GM12878 (cell line): ENCODE measurements around the gene TEKT4.
"Not testable (repeated sequence)": the region's sequence is repeated elsewhere in the genome, so short reads cannot be mapped to it uniquely, and the experiment has no call there.

ENCODE experiments used
- BACH1 ChIP-seq: fragments of 450-650 bp; IDR thresholded peaks from 2 replicates; pipeline ENCODE4 v1.6.1; 2017; ENCODE audit warnings: mild to moderate bottlenecking, borderline replicate concordance
- BCL11A ChIP-seq: IDR thresholded peaks from 2 replicates; pipeline ENCODE4 v1.6.1; 2011; ENCODE audit warnings: low read depth, low read length
- CBFB ChIP-seq: IDR thresholded peaks from 2 replicates; pipeline ENCODE4 v1.6.1; 2016; ENCODE audit warnings: antibody characterized with exemption, low read depth
- EED ChIP-seq: sonication (generic); IDR thresholded peaks from 2 replicates; pipeline ENCODE4 v1.6.1; 2016; ENCODE audit warnings: antibody characterized with exemption, low read depth
- NFXL1 ChIP-seq: fragments of 450-650 bp; IDR thresholded peaks from 2 replicates; pipeline ENCODE4 v1.6.1; 2017; ENCODE audit warnings: antibody characterized with exemption, mild to moderate bottlenecking, borderline replicate concordance
- RBBP5 ChIP-seq: fragments of 200-600 bp; sonication (generic); conservative IDR thresholded peaks from 2 replicates; pipeline ENCODE4 v1.6.1; 2016
- TBL1XR1 ChIP-seq: IDR thresholded peaks from 2 replicates; pipeline ENCODE4 v1.6.1; 2012; ENCODE audit warnings: low read depth, low read length, improper control_type of control experiment
- YY1 ChIP-seq: IDR thresholded peaks from 2 replicates; pipeline ENCODE4 v1.6.1; 2011; ENCODE audit warnings: low read depth, mild to moderate bottlenecking, low read length
- ZZZ3 ChIP-seq: IDR thresholded peaks from 2 replicates; pipeline ENCODE4 v1.6.1; 2011; ENCODE audit warnings: low read depth; ENCODE audit not compliant: control insufficient read depth, insufficient read length
- TF ChIP-seq, protein P1 (sequence below), 3 experiments: IDR thresholded peaks in 2 of 3; conservative IDR thresholded peaks in 1 of 3; 2 replicates each; pipeline ENCODE4 v1.5.1; 2011; ENCODE audit warnings: low read depth in 3 of 3, low read length in 3 of 3, mild to moderate bottlenecking in 3 of 3, control low read depth in 2 of 3, moderate library complexity in 2 of 3, inconsistent platforms in 1 of 3, mixed read lengths in 1 of 3; ENCODE audit not compliant: control insufficient read depth in 2 of 3, insufficient read depth in 1 of 3; ENCODE audit errors: extremely low read depth in 1 of 3
- TF ChIP-seq, protein P2 (sequence below): IDR thresholded peaks from 2 replicates; pipeline ENCODE4 v1.6.1; 2012; ENCODE audit warnings: mild to moderate bottlenecking, low read depth, low read length
- TF ChIP-seq, protein P3 (sequence below): fragments of 450-650 bp; IDR thresholded peaks from 2 replicates; pipeline ENCODE4 v1.6.1; 2016; ENCODE audit warnings: mild to moderate bottlenecking, moderate library complexity, borderline replicate concordance

DNA sequence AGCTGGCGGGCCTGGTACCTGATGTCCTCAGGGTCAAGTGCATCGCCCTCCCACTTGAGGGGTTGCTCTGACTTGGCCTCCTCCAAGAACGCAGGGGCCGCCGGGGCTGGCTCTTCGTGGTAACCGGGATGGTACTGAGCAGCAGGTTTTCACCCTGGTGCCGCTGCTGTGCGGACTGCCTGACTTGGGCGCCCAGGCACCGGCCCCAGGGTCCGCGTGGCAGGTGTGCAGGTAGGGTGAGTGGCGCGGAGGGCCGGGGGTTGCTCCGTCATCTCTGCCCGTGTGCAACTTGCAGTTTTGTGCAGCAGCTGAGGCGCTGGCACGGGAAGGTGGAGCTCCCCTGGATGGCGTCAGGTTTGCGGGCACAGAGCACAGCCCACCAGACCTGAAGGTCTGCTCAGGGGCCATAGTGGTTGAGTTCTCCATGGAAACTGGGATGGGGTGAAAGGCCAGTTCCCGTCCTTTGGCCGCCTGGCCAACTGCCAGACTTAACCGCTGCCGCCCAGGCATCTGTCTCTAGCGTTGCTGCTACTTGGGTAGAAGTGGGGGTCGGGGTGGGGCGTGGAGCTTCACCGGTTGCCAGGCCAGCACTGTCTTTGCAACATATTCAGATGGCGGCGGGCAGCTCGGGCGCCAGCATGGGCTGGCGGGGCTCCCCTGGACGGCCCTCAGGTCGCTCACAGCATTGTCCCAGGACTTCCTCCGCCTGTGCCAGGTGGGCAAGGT is 12.9 kb upstream of the TEKT4 start:
- not testable (repeated sequence) for TF ChIP-seq CBFB, RBBP5, NFXL1, BACH1, BCL11A, YY1, TBL1XR1, ZZZ3, EED
- TF ChIP-seq, protein P1, sequence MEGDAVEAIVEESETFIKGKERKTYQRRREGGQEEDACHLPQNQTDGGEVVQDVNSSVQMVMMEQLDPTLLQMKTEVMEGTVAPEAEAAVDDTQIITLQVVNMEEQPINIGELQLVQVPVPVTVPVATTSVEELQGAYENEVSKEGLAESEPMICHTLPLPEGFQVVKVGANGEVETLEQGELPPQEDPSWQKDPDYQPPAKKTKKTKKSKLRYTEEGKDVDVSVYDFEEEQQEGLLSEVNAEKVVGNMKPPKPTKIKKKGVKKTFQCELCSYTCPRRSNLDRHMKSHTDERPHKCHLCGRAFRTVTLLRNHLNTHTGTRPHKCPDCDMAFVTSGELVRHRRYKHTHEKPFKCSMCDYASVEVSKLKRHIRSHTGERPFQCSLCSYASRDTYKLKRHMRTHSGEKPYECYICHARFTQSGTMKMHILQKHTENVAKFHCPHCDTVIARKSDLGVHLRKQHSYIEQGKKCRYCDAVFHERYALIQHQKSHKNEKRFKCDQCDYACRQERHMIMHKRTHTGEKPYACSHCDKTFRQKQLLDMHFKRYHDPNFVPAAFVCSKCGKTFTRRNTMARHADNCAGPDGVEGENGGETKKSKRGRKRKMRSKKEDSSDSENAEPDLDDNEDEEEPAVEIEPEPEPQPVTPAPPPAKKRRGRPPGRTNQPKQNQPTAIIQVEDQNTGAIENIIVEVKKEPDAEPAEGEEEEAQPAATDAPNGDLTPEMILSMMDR (IDR thresholded peaks at IDR 0.05 in 2 of 3, conservative IDR thresholded peaks at IDR 0.05 in 1 of 3; ENCODE audit: control insufficient read depth in 2 of 3, extremely low read depth in 1 of 3, insufficient read depth in 1 of 3, low read depth in 3 of 3, low read length in 3 of 3): not testable (repeated sequence)
- TF ChIP-seq, protein P2, sequence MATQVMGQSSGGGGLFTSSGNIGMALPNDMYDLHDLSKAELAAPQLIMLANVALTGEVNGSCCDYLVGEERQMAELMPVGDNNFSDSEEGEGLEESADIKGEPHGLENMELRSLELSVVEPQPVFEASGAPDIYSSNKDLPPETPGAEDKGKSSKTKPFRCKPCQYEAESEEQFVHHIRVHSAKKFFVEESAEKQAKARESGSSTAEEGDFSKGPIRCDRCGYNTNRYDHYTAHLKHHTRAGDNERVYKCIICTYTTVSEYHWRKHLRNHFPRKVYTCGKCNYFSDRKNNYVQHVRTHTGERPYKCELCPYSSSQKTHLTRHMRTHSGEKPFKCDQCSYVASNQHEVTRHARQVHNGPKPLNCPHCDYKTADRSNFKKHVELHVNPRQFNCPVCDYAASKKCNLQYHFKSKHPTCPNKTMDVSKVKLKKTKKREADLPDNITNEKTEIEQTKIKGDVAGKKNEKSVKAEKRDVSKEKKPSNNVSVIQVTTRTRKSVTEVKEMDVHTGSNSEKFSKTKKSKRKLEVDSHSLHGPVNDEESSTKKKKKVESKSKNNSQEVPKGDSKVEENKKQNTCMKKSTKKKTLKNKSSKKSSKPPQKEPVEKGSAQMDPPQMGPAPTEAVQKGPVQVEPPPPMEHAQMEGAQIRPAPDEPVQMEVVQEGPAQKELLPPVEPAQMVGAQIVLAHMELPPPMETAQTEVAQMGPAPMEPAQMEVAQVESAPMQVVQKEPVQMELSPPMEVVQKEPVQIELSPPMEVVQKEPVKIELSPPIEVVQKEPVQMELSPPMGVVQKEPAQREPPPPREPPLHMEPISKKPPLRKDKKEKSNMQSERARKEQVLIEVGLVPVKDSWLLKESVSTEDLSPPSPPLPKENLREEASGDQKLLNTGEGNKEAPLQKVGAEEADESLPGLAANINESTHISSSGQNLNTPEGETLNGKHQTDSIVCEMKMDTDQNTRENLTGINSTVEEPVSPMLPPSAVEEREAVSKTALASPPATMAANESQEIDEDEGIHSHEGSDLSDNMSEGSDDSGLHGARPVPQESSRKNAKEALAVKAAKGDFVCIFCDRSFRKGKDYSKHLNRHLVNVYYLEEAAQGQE: not testable (repeated sequence)
- TF ChIP-seq, protein P3, sequence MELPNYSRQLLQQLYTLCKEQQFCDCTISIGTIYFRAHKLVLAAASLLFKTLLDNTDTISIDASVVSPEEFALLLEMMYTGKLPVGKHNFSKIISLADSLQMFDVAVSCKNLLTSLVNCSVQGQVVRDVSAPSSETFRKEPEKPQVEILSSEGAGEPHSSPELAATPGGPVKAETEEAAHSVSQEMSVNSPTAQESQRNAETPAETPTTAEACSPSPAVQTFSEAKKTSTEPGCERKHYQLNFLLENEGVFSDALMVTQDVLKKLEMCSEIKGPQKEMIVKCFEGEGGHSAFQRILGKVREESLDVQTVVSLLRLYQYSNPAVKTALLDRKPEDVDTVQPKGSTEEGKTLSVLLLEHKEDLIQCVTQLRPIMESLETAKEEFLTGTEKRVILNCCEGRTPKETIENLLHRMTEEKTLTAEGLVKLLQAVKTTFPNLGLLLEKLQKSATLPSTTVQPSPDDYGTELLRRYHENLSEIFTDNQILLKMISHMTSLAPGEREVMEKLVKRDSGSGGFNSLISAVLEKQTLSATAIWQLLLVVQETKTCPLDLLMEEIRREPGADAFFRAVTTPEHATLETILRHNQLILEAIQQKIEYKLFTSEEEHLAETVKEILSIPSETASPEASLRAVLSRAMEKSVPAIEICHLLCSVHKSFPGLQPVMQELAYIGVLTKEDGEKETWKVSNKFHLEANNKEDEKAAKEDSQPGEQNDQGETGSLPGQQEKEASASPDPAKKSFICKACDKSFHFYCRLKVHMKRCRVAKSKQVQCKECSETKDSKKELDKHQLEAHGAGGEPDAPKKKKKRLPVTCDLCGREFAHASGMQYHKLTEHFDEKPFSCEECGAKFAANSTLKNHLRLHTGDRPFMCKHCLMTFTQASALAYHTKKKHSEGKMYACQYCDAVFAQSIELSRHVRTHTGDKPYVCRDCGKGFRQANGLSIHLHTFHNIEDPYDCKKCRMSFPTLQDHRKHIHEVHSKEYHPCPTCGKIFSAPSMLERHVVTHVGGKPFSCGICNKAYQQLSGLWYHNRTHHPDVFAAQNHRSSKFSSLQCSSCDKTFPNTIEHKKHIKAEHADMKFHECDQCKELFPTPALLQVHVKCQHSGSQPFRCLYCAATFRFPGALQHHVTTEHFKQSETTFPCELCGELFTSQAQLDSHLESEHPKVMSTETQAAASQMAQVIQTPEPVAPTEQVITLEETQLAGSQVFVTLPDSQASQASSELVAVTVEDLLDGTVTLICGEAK: not testable (repeated sequence)
